ENCODE data around the gene ZC3H7B.
"Not testable (repeated sequence)": the region's sequence is repeated elsewhere in the genome, so short reads cannot be mapped to it uniquely, and the experiment has no call there.

Gene ZC3H7B, protein sequence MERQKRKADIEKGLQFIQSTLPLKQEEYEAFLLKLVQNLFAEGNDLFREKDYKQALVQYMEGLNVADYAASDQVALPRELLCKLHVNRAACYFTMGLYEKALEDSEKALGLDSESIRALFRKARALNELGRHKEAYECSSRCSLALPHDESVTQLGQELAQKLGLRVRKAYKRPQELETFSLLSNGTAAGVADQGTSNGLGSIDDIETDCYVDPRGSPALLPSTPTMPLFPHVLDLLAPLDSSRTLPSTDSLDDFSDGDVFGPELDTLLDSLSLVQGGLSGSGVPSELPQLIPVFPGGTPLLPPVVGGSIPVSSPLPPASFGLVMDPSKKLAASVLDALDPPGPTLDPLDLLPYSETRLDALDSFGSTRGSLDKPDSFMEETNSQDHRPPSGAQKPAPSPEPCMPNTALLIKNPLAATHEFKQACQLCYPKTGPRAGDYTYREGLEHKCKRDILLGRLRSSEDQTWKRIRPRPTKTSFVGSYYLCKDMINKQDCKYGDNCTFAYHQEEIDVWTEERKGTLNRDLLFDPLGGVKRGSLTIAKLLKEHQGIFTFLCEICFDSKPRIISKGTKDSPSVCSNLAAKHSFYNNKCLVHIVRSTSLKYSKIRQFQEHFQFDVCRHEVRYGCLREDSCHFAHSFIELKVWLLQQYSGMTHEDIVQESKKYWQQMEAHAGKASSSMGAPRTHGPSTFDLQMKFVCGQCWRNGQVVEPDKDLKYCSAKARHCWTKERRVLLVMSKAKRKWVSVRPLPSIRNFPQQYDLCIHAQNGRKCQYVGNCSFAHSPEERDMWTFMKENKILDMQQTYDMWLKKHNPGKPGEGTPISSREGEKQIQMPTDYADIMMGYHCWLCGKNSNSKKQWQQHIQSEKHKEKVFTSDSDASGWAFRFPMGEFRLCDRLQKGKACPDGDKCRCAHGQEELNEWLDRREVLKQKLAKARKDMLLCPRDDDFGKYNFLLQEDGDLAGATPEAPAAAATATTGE

DNA sequence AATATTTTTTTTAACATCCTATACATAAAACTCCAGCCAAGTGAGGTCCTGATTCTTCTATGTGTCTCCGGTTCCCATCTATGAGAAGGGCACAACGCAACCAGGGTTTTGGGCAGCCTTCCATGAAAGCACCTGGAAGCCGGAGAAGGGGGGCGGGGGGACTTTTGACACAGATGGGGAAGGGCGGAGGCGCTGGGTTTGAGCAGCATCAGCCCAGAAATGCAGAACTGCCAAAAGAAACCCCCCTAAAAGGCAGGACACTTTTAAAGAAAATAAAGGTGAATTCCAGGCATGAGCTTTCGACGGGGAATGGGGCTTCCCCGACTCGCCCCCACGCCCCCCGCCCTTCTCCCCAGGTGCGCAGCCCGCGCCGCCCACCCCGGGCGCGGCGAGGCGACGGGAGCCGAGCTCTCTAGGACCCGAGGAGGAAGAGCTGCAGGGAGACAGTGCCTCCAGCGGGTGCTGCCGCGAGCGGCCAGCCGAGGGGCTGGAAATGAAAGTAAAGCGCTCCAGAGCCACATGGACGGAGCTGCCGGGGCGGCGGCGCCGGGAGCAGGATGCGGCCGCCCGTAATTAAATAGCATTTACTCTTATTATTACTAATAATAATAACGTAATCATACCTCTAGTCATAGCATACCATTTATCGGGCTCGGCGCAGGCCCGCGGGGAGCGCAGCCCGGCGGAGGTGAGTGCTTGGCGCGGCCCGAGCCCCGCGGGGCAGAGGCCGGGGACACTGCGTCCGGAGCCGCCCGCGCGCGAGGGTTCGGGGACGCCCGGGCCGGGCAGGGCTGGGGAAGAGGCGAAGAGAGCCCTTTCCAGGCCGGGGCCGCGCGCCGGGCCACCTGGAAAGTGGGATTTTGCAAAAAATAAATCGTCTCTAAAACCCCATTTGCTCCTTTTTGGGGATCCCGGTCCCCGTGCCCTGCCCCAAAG lies at the start of gene ZC3H7B:
Gene ZC3H7B (plus strand): TSS at position 441 of the 936 bp plus-strand sequence. CDS start 19,136 bp downstream, outside the sequence.
- peak; percentile 89 for DNase-seq

DNA sequence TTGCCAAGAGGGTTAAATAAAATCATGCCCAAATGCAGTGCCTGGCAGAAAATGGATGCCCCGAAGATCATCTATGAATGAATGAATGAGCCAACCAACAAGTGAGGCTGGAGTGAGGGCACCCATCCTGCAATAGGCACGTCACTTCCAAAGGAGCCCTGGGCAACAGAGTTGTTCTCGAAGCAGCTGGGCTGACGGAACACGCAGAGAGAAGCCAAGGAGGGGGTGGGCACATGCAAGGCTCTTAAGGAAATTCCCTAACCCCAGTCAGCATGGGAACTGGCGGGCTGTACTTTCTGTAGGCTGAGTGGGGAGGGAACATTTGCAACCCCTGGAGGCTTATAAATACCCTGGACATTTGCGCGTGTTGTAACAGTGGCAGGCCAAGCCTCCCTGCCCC lies 49.0 kb upstream of the ZC3H7B start:
- DNase-seq, result no peak

DNA sequence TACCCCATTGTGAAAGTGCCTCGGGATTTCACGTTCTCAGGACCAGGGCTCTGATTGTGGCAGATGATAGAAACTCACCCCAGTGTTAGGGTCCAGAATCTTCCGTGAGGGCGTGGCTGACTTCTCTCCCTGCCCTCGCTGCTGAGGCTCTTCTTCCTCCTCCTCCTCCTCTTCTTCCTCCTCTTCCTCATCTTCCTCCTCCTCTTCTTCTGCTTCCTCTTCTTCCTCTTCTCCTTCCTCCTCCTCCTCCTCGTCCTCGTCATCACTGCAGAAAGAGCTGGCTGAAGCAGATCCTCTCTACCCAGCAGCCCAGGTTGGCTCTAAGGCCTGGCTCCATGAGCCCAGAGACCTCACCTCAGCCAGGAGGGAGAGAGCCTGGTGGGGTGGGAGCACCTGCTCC lies 47.1 kb upstream of the ZC3H7B start:
- DNase-seq, result no peak

DNA sequence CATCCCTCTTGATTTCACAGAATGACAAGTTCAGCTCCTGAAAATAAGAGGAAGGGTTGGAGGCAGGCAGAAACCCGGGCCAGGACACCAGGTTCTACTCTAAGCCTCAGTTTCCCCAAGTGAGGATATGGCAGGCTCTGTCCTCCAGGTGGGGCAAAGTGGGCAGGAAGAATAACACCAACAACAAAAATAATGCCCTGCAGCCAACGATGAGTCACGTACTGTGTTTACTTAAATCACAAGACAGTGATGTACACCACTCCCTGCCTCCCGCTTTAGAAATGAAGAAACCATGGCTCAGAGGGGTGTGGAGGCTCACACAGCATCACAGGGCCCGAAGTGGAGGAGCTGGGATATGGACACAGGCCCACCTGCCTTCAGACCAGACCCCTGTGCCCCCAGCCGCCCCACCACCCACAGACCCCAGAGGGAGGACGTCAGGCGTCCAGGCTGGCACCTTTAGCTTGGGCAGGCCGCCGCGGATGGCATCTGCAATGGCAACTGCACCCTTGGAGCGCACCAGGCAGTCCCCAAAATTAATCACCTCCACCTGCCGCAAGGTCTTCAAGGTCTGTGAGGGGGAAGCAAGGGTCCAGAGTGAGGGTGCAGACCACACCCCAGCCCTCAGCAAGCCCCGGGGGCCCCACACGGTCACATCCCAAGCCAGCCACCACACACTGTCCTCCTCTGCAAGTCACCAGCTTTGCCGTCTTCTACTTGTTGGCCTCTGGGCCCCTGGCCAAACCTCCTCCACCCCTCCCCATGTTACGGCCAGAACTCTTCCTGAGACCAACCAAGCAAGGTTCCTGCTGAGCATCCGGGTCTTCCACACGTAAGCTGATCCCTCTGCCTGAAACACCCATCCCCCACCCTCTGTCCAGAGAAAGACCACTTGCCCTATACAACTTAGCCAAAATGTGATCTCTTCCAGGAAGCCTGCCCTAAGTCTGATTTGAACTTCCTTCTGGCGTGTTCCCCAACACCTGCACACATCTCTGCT lies 44.8 kb upstream of the ZC3H7B start:
- no peak for DNase-seq

DNA sequence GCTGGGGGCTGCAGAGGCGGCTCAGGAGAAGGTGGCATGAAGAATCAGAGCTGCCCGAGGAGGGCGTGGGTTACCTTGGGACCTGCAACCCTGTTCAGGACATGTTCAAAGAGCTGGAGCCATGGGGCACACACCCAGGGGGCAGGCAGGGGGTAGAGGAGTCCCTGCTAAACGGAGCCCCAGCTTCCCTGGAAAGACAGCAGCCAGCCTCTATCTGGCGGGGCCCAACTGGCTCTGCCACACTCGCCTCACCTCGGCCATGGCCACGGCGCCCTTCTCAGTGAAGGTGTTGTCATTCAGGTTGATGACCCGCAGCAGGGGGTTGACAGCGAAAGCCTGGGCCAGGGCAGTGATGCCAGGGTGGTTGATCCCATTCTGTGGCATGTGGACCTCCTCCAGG lies 43.6 kb upstream of the ZC3H7B start:
- DNase-seq, result no peak

DNA sequence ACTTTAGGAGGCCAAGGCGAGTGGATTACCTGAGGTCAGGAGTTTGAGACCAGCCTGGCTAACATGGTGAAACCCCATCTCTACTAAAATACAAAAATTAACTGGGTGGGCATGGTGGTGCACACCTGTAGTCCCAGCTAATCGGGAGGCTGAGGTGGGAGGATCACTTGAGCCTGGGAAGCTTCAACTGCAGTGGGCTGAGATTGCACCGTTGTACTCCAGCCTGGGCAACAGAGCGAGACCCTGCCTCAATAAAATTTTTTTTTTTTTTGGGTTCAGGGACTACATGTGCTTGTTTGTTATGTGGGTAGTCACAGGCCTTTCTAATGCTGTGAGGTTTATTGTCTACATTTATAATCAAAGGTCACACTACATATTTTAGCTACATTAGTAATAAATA lies 41.6 kb upstream of the ZC3H7B start:
- not testable (repeated sequence) for DNase-seq

DNA sequence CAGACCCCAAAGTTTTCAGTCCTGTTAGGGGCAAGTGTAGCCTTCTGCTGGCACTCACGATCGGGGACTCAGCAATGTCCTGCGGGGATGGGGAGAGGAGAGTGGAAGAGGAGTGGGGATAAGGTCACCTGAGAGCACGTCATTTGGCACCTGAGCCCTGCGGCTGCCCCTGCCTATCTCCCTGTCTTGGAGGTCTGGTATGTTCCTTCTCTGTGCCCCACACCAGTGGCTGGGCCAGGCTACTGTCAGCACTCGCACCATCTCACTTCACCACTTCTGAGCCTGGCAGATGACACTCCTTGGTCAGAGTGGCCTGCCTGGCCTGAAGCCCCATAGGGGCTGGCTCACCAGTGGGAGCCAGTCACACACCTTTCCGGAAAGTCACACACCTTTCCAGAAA lies 40.5 kb upstream of the ZC3H7B start:
- DNase-seq, result no peak

DNA sequence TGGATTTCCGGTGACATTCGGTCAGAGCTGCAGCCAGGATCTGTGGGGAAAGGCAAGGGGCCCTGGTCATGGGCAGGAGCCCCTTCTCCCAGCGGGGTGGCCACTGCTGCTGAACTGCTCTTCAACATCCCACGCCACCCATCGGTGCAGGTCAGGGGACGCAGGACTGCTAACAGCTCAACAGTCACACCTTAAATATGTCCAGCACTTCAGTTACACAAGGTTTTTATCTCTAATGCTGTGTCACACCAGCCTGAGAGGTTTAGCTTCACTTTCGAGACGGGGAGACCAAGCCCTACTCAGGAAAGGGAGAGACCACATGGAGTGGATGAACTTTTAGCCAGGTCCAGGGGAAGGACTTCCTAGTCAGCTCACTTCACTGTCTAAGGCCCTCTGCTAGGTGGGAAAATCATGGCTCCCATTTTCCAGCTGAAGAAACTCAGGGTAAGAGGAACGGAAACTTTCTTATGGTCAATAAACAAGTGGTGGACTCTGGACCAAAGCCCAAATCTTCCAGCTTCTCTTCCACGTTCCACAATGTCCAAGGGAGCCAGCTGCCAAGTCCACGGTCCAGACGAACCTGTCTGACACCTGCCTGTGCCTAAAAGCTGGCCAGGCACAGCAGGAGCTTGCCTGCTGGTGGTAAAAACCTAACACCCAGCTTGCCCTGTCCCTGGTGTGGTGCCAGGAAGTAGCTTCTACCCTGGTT lies 39.6 kb upstream of the ZC3H7B start:
- no peak for DNase-seq

DNA sequence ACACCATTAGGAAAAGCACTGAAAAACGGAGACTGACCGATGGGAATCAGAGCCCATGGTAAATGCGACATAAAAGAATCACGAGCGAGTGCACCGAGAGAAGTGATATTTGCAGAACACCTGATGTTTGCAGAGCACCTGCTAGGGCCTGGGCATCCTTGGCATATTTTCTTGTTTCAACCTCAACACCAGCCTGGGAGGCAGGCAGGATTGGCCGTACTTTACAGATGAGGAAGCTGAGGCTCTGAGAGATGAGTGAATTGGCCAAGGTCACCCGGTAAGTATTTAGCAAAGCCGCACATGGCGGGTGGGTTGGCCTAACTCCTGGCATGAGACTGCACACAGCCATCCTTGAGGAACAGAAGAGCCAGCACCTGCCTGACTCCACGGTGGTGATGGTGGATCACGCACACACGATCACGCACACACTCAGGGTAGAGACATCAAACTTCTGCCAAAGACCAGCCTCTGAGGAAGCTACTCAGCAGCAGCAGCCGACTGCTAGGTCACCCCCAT lies 39.0 kb upstream of the ZC3H7B start:
- DNase-seq, result no peak

DNA sequence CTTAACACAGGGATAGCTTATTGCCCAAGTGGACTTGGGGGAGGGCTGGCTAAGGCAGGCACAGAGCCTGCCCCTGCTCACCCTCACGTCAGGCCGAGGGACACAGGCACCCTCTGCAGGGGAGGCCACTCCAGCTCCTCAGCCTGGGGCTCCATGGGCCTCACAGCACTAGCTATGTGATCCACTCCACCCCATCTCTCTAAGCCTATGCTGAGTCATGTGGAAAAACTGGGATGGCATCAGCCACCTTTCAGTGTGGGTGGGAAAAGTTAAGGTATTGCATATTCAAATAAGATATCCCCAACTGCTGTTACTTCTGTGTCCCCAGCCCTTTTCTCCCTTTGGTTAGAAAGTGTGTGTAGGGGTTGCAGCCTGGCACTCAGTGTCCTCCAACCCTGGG lies 37.6 kb upstream of the ZC3H7B start:
- no peak for DNase-seq

DNA sequence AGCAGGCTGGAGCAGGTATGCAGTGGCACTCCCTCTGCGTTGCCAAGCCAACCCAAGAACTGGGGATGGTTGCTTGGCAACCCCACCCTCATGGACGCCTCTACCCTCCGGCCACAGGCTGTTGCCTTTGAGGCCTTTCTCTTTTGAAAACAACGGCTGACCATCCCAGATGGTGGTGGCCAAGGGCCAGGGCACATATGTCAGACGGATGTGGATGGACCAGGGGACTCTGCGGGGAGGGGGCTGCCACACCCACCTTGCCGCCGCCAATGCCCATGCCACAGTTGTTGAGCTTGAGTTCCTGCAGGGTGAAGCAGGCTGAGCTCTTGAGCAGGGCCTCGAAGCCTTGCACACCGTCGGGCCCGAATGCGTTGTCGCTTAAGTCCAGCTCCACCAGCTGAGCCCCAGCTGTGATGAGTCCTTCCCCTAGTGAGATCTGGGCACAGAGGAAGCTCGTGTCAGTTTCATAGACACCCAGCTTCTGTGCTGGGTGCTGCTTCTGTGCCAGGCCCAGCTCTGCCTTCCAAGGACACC lies 36.9 kb upstream of the ZC3H7B start:
- DNase-seq, result no peak

DNA sequence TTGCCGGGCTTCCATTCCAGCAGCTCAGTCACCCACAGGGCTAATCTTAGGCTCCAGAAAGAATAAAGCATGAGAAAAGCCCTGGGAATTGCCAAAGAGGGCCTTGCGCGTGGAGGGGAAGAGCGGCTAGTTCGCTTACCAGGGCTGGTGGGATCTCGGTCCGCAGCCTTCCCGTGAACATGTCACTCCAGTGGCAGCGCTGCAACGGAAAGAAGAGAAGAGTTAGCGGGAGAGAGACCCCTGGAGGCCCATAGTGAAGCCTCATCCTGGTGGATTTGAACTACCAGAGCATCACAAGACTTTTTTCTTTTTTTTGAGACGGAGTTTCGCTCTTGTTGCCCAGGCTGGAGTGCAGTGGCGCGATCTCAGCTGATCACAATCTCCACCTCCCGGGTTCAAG lies 33.4 kb upstream of the ZC3H7B start:
- DNase-seq, result no peak

DNA sequence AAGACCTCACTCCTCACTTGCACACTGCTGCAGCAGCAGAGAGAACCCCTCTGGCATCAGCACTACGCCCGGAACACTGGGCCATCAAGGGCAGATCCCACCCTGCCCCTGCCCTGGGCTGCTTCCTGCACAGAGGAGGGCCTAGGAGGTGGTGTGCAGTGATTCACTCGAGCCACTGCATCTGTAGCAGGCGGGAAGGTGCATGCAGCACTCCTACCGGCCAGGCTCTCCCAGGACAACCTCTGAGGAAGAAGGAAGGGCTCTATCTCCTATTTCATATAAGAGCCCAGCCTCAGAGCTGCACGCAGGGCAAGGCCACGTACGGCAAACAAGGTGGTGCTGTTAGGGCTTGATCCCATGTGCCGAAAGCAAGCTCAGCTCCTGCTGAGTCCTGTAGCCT lies 29.5 kb upstream of the ZC3H7B start:
- DNase-seq, result no peak

DNA sequence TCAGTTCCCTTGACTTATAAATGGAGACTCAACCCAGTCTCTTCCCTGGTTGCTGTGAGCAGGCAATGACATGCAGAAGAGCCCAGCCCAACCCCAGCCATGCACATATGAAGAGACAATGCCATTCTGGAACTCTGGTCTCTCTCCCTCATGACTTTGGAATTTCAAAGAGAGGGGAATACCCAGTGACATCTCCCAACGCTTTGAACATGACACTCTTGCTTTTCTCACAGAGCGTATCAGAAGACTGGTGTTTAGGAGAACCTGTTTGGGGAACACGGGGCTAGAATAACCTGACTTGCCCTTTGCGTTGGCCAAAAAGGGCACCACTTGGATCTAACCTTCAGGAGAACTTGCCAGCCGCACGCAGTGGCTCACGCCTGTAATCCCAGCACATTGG lies 28.2 kb upstream of the ZC3H7B start:
- DNase-seq, result no peak

DNA sequence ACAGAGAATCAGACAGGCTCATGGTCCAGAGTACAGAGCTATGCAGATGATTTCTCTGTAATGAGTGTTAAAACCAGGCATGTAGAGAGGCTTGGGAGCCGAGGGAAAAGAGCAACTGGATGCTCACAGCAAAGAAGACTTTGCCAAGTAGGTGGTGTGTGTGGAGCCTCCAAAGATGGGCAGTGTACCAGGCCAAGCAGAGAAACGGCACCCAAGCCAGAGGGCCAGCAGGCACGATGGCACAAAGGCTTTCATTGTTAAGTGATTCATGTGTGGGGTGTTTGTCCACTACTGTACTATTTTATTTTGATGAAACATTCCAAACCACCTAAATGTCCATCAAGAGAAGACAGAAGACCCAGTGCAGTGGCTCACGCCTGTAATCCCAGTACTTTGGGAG lies 26.5 kb upstream of the ZC3H7B start:
- DNase-seq, result no peak

DNA sequence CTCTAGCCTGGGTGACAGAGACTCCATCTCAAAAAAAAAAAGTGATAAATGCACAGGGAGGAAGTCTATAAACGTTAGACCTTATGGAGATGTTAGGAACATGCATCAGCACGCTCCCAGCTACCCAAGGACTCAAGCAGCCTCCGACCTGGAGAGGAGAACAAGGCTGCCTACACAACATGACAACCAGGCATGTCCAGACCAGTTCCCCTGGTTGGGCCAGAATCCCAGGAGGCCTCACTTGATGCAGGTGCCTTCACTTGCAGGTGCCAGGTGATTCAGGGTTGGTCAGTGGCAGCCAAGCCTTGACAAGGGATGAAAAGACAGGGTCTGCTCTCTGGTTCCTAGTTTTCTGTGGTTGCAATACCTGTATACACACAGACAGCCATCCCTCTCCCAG lies 21.3 kb upstream of the ZC3H7B start:
- DNase-seq, result no peak

DNA sequence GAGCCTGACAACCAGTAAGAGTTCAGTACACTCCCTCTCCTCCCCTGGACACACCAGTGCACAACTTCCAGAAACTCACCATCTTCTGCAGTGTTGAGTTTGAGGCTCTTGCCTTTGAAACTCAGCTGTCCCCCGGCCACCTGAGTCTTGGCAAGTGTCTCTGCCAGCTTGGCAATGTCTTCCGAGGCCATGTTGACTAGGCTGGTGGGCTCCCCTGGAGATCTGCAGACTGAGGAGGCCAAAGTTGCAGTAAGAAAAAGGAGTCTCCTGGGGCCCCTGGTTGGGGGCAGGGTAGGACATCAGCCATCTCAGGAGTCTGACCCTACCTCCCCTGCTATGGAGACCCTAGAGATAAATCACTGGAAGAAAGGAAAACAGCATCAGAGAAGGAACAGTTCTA lies 20.5 kb upstream of the ZC3H7B start:
- no peak for DNase-seq

DNA sequence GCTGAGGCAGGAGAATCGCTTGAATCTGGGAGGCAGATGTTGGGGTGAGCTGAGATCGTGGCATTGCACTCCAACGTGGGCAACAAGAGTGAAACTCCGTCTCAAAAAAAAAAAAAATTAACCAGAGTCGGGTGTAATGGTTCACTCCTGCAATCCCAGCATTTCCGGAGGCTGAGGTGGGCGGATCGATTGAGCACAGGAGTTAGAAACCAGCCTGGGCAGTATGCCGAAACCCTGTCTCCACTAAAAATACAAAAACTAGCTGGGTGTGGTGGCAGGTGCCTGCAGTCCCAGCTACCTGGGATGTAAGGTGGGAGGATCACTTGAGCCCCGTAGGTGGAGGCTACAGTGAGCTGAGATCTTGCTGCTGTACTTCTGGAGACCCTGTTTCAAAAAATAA lies 16.9 kb upstream of the ZC3H7B start:
- DNase-seq, result no peak

DNA sequence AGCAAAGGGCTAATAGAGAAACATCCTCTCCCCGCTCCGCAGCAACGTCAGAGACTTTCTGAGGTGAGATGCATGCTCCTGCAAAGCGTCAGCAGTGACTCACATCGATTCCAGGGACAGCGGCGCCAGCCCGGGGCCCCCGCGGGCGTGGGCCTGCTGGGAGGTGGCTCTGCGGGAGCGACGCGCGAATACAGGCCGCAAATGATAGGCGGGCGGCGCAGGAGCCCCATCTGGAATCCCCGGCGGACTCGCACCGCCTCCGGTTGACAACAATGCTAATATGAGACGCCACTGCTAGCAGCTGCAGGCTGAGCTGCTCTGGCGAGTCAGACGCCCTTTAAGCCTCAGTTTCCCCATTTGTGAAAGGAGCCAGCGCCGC lies 15.9 kb upstream of the ZC3H7B start:
- peak; percentile 50 for DNase-seq
